Epithelial cell of proximal tubule (primary cell): Measurements from ENCODE around the gene TRPM4. TPM values are rescaled to one million over a fixed set of nuclear protein-coding genes. Genes with fewer than 3 reads are reported as not detected.
A peak's percentile ranks its signal among the peaks of the same experiment; 100 is the strongest.

ENCODE experiments used
- DNase-seq: peaks from one replicate; pipeline ENCODE4 v3.0.0-alpha.2; 2011; ENCODE audit warnings: low read depth
- H3K4me3 ChIP-seq: 2 replicates; pipeline ENCODE4 v1.5.1; 2011; ENCODE audit warnings: low read depth, mild to moderate bottlenecking, low read length
- total RNA-seq: library from RNA; depleted of rRNA; stranded (reverse); fragments of >200 nt; gene quantifications from 2 replicates; pipeline ENCODE4 v1.2.3, GENCODE V29; 2015
- TF ChIP-seq, protein P1 (sequence below): conservative IDR thresholded peaks from 2 replicates; pipeline ENCODE4 v1.5.1; 2012; ENCODE audit warnings: low read depth, mild to moderate bottlenecking, low read length

The TRPM4 gene
- 11.6 and 13.3 TPM in 2 replicates for total RNA-seq

DNA sequence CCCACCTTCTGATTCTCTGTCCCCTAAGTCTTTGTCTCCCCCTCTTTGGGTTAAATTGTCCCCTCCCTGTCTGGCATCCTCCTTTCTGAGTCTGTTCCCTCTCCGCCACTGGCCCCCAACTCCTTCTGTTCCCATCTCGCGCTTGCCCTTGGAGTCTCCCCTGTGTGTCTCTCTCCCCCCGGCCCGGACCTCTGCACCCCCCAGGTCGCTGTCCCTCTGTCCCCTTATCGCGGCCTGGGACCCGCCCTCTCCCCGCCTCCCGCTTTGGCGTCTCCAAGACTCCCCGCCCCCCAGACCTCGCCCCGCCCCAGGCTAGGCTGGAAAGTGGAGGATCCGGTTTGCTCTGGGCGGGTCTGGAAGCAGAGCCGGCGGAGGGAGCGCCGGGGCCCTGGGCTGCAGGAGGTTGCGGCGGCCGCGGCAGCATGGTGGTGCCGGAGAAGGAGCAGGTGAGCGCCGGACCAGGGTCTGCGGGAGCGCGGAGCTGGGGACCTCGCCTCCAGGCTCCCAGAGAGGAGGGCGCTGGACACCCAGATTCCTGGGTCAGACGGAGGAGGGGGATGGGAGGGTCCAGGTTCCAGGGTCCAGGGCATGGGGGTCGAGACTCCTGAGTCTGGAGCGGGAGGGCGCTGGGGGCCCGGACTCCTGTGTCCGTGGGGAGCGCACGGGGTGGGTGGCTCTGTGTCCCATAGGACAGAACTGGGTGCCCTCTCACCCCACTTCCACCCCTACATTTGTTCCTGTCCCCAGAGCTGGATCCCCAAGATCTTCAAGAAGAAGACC, at the start of gene TRPM4:
TRPM4 (plus strand) TSS at position 348 of the 780 bp plus-strand sequence; CDS start at position 423, 75 bp downstream.
- TF ChIP-seq, protein P1, sequence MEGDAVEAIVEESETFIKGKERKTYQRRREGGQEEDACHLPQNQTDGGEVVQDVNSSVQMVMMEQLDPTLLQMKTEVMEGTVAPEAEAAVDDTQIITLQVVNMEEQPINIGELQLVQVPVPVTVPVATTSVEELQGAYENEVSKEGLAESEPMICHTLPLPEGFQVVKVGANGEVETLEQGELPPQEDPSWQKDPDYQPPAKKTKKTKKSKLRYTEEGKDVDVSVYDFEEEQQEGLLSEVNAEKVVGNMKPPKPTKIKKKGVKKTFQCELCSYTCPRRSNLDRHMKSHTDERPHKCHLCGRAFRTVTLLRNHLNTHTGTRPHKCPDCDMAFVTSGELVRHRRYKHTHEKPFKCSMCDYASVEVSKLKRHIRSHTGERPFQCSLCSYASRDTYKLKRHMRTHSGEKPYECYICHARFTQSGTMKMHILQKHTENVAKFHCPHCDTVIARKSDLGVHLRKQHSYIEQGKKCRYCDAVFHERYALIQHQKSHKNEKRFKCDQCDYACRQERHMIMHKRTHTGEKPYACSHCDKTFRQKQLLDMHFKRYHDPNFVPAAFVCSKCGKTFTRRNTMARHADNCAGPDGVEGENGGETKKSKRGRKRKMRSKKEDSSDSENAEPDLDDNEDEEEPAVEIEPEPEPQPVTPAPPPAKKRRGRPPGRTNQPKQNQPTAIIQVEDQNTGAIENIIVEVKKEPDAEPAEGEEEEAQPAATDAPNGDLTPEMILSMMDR = no peak
- peak within 1 kb of the TSS; percentile 95 for H3K4me3 ChIP-seq
- DNase-seq = no peak

DNA sequence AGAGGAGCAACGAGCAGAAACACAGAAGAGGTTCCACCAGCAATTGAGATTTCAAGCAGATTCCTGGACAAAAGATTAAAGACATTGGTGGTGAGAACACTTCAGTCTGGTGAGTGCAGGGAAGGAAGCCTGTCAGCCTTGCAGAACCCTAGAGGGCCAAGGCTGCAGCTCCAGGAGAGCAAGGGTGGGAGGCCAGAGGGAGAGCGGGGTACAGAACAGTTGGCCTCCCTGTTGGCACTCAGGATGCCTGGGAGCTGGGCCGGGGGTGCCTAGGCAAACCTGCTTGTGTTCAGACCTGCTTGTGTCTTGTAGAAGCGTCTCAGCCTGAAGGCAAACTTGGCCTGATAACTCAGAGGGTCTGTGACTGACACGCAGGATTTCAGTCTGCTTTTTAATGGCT, 48.5 kb upstream of the TRPM4 start:
- no peak for DNase-seq
- H3K4me3 ChIP-seq = no peak overlapping the region
- TF ChIP-seq, protein P1 = no peak

DNA sequence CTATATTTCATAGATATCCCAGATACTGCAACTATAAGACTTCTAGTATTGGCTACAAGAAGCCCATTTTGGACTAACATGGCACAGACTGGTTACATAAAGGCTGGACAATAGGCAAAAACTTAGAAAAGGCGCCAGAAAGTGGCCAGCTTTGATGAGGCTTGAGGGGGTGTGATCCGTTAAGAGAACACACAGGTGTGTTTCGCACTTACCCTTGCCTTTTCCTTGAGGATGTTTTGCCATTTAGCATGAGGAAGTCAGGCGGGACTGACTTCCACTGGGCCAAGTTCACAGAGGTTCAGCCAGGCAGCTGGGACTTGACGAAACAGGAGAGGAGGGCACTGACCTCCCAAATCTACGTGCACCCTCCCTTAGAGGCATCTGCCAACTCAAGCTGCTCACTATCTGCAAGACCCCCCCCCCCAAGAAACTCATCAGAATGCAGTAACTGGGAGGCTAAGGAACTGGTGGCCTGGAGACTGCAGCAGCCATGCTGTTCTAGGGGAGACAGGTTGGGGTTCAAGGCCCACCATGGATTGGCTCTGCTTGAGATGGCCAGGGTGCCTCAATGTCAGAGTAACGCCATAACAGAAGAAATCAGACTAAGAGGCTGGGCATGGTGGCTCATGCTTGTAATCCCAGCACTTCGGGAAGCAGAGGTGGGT, 47.9 kb upstream of the TRPM4 start:
- TF ChIP-seq, protein P1 = no peak
- H3K4me3 ChIP-seq = no peak overlapping the region
- no peak for DNase-seq

DNA sequence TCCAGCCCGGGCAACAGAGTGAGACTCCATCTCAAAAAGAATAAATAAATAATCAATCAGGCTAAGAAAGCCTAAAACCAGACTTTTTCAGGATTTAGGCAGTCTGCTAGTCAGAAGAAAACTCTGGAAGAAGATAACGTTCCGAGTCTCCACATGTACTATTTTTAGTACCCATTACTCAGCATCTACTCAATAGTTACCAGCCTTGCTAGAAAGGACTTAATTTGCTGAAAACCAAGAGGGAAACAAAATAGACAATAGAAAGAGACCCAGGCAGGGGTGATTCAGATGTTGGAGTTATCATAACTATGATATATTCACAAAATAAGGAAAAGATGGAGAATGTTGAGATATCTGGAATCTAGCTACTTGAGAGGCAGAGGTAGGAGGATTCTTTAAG, 47.0 kb upstream of the TRPM4 start:
- no peak for DNase-seq
- TF ChIP-seq, protein P1 = no peak
- H3K4me3 ChIP-seq = no peak overlapping the region

DNA sequence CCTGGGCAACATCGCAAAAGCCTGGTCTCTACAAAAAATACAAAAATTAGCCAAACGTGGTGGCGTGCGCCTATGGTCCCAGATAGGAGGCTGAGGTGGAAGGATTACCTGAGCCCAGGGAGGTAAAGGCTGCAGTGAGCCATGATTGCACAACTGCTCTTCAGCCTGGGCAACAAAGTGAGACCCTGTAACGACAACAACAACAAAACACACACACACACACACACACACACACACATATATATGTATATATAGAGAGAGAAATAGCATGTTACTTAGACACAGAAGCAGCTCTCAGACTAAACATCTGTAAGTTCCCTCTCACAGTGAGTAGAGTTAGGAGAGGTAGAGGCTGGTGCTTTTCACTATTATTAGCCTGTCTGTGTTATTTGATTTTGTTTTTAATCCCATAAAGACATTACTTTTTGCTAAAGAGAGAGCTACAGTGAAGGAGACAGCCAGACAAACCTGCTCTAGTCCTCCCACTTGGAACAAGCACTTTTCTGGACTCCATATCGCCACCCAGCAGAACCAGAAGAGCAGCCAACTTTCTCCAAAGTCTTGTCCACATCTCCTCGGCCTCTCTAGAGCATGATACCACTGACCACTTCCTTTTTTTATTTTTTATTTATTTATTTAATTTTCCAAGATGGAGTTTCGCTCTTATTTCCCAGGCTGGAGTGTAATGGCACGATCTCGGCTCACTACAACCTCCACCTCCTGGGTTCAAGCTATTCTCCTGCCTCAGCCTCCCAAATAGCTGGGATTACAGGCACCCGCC, 46.2 kb upstream of the TRPM4 start:
- DNase-seq = no peak
- TF ChIP-seq, protein P1 = no peak
- H3K4me3 ChIP-seq = no peak overlapping the region

DNA sequence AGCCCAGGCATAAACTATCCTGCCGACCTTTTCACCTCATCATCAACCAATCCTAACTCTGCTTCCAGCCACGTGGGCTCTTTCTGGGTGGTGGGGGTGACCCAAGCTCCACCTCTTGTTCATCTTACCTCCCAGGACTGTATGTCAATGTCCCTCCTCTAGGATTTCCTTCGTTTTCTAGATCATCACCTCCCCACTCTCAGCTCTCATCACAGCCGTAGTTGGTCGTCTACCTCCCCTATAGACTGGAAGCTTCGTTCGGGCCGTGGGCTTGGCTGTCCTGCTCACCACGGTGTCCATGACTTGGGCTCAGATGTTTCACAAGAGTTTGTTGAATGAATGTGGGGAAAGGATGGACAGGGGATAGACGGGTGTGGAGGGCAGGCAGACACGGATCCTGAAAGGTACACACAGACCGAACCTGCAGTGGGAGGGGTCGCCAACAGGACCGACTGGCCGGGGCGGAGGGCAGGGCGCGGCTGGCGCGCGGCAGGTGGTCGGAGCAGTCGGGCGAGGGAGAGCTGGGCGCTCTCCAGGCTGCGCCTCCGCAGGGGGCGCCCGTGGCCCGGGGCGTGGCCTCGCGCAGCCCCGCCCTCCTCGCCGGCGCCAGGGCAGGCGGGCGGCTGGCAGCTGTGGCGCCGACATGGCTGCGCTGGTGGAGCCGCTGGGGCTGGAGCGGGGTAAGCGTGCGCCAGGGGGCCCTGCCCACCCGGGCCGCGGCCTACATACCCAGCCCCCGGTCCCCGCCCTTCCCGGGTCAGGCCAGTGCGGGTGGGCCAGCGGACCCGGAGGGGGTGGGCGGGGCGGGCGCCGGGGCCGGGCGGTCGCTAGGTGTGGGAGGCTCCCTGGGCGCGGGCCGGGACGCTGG, 43.6 kb upstream of the TRPM4 start, which contains the start of gene LIN7B:
LIN7B (plus strand) TSS at position 609 of the 868 bp plus-strand sequence; CDS start at position 644, 35 bp downstream.
- peak within 1 kb of the TSS; percentile 76 for H3K4me3 ChIP-seq
- TF ChIP-seq, protein P1 = peak; percentile 29
- no peak for DNase-seq
